ENCODE measurements around the gene HIVEP2. TPM values are rescaled to one million over a fixed set of nuclear protein-coding genes. Genes with fewer than 3 reads are reported as not detected.

Gene HIVEP2
- total RNA-seq, 1 donor from 2014 or later = 24.6 TPM

DNA sequence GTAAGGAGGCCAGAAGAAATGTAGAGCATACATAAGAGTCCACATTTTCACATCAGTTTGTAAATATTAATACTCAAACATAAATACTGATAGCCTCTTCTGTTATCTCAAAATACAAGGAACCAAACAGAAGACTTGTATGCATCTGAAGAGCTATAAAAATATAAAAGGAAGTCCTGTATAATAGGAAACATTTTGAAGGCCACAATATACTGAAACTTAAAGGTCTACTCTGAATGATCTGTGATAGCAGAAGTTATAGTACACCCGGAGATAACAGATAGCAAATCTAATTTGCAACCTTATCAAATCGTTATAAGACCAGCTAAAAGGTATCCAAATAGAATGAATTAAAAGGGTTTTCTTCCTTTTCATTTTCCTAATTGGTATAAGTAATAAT lies 111.2 kb downstream of the HIVEP2 start:
- TF ChIP-seq, protein P1, sequence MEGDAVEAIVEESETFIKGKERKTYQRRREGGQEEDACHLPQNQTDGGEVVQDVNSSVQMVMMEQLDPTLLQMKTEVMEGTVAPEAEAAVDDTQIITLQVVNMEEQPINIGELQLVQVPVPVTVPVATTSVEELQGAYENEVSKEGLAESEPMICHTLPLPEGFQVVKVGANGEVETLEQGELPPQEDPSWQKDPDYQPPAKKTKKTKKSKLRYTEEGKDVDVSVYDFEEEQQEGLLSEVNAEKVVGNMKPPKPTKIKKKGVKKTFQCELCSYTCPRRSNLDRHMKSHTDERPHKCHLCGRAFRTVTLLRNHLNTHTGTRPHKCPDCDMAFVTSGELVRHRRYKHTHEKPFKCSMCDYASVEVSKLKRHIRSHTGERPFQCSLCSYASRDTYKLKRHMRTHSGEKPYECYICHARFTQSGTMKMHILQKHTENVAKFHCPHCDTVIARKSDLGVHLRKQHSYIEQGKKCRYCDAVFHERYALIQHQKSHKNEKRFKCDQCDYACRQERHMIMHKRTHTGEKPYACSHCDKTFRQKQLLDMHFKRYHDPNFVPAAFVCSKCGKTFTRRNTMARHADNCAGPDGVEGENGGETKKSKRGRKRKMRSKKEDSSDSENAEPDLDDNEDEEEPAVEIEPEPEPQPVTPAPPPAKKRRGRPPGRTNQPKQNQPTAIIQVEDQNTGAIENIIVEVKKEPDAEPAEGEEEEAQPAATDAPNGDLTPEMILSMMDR (IDR thresholded peaks at IDR 0.05; ENCODE audit: insufficient read depth, low read length, poor library complexity, severe bottlenecking) = no peak
- H3K27me3 ChIP-seq (ENCODE audit: control insufficient read depth, insufficient read depth, low read length) = no peaks in the 10 kb centered on the region
- no peaks in the 10 kb centered on the region for H3K36me3 ChIP-seq (ENCODE audit: control insufficient read depth, insufficient read depth, low read length)

GRCh38 chr6:142833054-142833453 lies 111.9 kb downstream of the HIVEP2 start:
- peak; percentile 85 for DNase-seq (ENCODE audit: low read depth)
- TF ChIP-seq, protein P1 (IDR thresholded peaks at IDR 0.05; ENCODE audit: insufficient read depth, low read length, poor library complexity, severe bottlenecking) = no peak
- no peak overlapping the region for H3K4me3 ChIP-seq (ENCODE audit: low read depth, low read length)
- no peaks in the 10 kb centered on the region for H3K36me3 ChIP-seq (ENCODE audit: control insufficient read depth, insufficient read depth, low read length)
- H3K27me3 ChIP-seq (ENCODE audit: control insufficient read depth, insufficient read depth, low read length) = no peaks in the 10 kb centered on the region

More for the DNA sequence above, 111.2 kb downstream of the HIVEP2 start:
- no peak overlapping the region for H3K4me3 ChIP-seq (ENCODE audit: low read depth, low read length)
- DNase-seq (ENCODE audit: low read depth) = no peak

GRCh38 chr6:142830807-142831206 lies 114.2 kb downstream of the HIVEP2 start:
- H3K4me3 ChIP-seq (ENCODE audit: low read depth, low read length) = no peak overlapping the region
- no peak for DNase-seq (ENCODE audit: low read depth)
- no peaks in the 10 kb centered on the region for H3K27me3 ChIP-seq (ENCODE audit: control insufficient read depth, insufficient read depth, low read length)
- no peaks in the 10 kb centered on the region for H3K36me3 ChIP-seq (ENCODE audit: control insufficient read depth, insufficient read depth, low read length)
- TF ChIP-seq, protein P1 (IDR thresholded peaks at IDR 0.05; ENCODE audit: insufficient read depth, low read length, poor library complexity, severe bottlenecking) = no peak

DNA sequence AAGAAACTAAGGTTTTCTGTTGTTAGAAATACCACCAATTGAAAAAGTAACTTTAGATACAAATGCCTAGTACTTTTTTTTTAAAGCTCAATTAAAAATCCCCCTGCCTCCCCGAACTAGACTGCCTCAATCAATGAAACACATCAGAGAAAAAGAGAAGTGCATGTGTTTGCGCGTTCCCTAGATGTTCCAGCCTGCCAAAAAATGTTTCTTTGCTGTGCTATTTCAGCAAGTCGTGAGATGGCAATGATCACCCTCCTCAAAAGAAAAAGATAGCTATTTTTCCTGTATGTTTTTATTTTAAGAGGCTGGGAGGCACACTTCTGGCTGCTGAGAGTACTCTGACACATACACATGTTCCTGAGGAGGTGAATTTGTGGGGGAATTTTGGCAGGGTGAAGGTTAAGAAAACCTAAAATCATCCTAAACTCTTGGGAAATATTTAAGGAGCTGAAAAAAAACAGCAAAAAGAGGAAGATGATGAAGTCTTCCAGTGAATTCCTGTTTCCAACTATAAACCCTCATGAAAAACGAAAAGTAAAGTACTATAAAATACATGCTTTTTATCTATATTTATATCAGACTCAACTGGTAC lies 114.8 kb downstream of the HIVEP2 start:
- TF ChIP-seq, protein P1 (IDR thresholded peaks at IDR 0.05; ENCODE audit: insufficient read depth, low read length, poor library complexity, severe bottlenecking) = no peak
- no peaks in the 10 kb centered on the region for H3K27me3 ChIP-seq (ENCODE audit: control insufficient read depth, insufficient read depth, low read length)
- H3K36me3 ChIP-seq (ENCODE audit: control insufficient read depth, insufficient read depth, low read length) = no peaks in the 10 kb centered on the region
- no peak overlapping the region for H3K4me3 ChIP-seq (ENCODE audit: low read depth, low read length)
- no peak for DNase-seq (ENCODE audit: low read depth)

- H3K36me3 ChIP-seq (ENCODE audit: control insufficient read depth, insufficient read depth, low read length) = no peaks in the 10 kb centered on the region
- H3K27me3 ChIP-seq (ENCODE audit: control insufficient read depth, insufficient read depth, low read length) = no peaks in the 10 kb centered on the region
- TF ChIP-seq, protein P1 (IDR thresholded peaks at IDR 0.05; ENCODE audit: insufficient read depth, low read length, poor library complexity, severe bottlenecking) = no peak
- H3K4me3 ChIP-seq (ENCODE audit: low read depth, low read length) = no peak overlapping the region
- no peak for DNase-seq (ENCODE audit: low read depth)
These were observed 115.4 kb downstream of the HIVEP2 start for GRCh38 chr6:142829556-142829955.

DNA sequence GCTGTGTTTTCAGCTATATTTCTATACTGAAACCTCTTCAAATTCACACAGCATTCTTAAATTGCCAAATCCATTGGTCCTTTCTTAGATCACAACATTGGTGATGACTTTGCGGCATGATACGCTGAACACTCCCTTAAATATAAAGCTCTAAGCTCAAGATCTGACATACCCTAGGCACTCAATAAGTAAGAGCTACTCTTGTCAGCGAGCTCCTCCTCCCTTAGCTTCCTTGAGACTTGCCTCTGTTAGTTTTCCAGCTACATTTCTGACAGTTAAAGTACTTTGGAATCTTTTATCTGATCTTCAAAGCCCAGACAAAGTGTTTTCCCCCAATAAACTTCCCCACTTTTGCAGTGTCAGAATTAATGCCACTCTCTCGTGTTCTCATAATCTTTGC lies 117.0 kb downstream of the HIVEP2 start:
- DNase-seq (ENCODE audit: low read depth) = no peak
- TF ChIP-seq, protein P1 (IDR thresholded peaks at IDR 0.05; ENCODE audit: insufficient read depth, low read length, poor library complexity, severe bottlenecking) = no peak
- H3K4me3 ChIP-seq (ENCODE audit: low read depth, low read length) = no peak overlapping the region

More for the DNA sequence above, 117.0 kb downstream of the HIVEP2 start:
- Histone ChIP-seq H3K27me3 (ENCODE audit: control insufficient read depth, insufficient read depth, low read length) (no peaks in the 10 kb centered on the region), H3K36me3 (ENCODE audit: control insufficient read depth, insufficient read depth, low read length) (no peaks in the 10 kb centered on the region)
